Subcutaneous adipose tissue (tissue), 4 donors: ENCODE results near the gene FGF14. TPM values are rescaled to one million over a fixed set of nuclear protein-coding genes. Genes with fewer than 3 reads are reported as not detected.

Experiments
- CTCF ChIP-seq: fragments of 450-650 bp; IDR thresholded peaks from one replicate; pipeline ENCODE4 v1.5.1; 2016; ENCODE audit warnings: low read depth, mild to moderate bottlenecking, control low read depth, antibody characterized with exemption, moderate library complexity
- total RNA-seq, 4 donors: library from RNA; depleted of rRNA; stranded (reverse); fragments of >200 nt; gene quantifications; one replicate each; pipeline ENCODE4 v1.1.0, GENCODE V29; 2016

Gene FGF14
- total RNA-seq, 4 donors from 2014 or later, result 0.17 to 3.6 (median 0.93) TPM

GRCh38 chr13:101970341-101970740 lies 431.5 kb downstream of the FGF14 start:
- TF ChIP-seq CTCF, result no peak

- TF ChIP-seq CTCF, result no peak
Measured at GRCh38 chr13:101967781-101968180, 434.1 kb downstream of the FGF14 start.

GRCh38 chr13:101967216-101967615 lies 434.6 kb downstream of the FGF14 start:
- no peak for TF ChIP-seq CTCF

GRCh38 chr13:101965096-101965495 lies 436.8 kb downstream of the FGF14 start:
- TF ChIP-seq CTCF, result no peak

DNA sequence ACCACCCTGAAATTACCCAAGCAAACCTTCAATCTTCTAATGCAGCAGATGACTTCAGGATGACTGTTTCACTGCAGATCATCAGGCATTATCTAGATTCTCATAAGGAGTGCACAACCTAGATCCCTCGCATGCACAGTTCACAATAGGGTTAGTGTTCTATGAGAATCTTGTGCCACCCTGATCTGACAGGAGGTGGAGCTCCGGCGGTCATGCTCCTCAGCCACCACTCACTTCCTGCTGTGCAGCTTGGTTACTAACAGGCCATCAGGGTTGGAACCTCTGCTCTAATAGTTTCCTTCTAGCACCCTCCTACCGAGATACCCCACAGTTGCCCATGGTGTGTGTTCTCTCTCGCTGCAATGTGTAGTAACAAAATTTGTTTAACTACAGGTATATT lies 442.8 kb downstream of the FGF14 start:
- no peak for TF ChIP-seq CTCF

- TF ChIP-seq CTCF, result no peak
Measured at GRCh38 chr13:101955764-101956163, 446.1 kb downstream of the FGF14 start.

- TF ChIP-seq CTCF, result no peak
Measured at GRCh38 chr13:101951114-101951513, 450.7 kb downstream of the FGF14 start.

GRCh38 chr13:101949681-101950080 lies 452.2 kb downstream of the FGF14 start:
- TF ChIP-seq CTCF, result no peak
